ENCODE data around the gene MYB.

The MYB gene

GRCh38 chr6:135236732-135237131, 55.6 kb downstream of the MYB start:
- no peak for TF ChIP-seq EZH2phosphoT487 (IDR thresholded peaks at IDR 0.05; ENCODE audit: borderline replicate concordance)
- TF ChIP-seq CTCF (conservative IDR thresholded peaks at IDR 0.05; ENCODE audit: low read length), result no peak
- Histone ChIP-seq H3K4me2 (ENCODE audit: low read depth, low read length, poor library complexity, severe bottlenecking) (peak overlapping the region; percentile 55), H3F3A (ENCODE audit: low read depth) (no peaks in the 10 kb centered on the region), H3K27me3 (ENCODE audit: insufficient read depth, low read length, poor library complexity, severe bottlenecking) (no peaks in the 10 kb centered on the region), H3K4me3 (ENCODE audit: low read length, poor library complexity, severe bottlenecking) (peak overlapping the region; percentile 49), H4K20me1 (ENCODE audit: insufficient read depth, low read length, poor library complexity, severe bottlenecking) (no peaks in the 10 kb centered on the region), H3K9me3 (ENCODE audit: insufficient read depth, low read depth, low read length) (no peaks in the 10 kb centered on the region), H3K79me2 (ENCODE audit: insufficient read depth, low read length) (no peaks in the 10 kb centered on the region), H2AFZ (ENCODE audit: low read length) (peak overlapping the region; percentile 75), H3K36me3 (ENCODE audit: insufficient read depth, low read length) (no peaks in the 10 kb centered on the region), H3K4me1 (ENCODE audit: insufficient read depth, low read length, poor library complexity, severe bottlenecking) (peaks cover 39% of the 10 kb centered on the region), H3K9ac (ENCODE audit: low read depth, low read length, poor library complexity, severe bottlenecking) (peak overlapping the region; percentile 32), H3K9me2 (replicated peaks; ENCODE audit: low read depth, low read length) (no peaks in the 10 kb centered on the region)

GRCh38 chr6:135240711-135241110, 59.6 kb downstream of the MYB start:
- Histone ChIP-seq H3K9me2 (replicated peaks; ENCODE audit: low read depth, low read length) (no peaks in the 10 kb centered on the region), H2AFZ (ENCODE audit: low read length) (no peak overlapping the region), H3K27me3 (ENCODE audit: insufficient read depth, low read length, poor library complexity, severe bottlenecking) (no peaks in the 10 kb centered on the region), H4K20me1 (ENCODE audit: insufficient read depth, low read length, poor library complexity, severe bottlenecking) (no peaks in the 10 kb centered on the region), H3K4me1 (ENCODE audit: insufficient read depth, low read length, poor library complexity, severe bottlenecking) (peaks cover 27% of the 10 kb centered on the region), H3K9ac (ENCODE audit: low read depth, low read length, poor library complexity, severe bottlenecking) (no peak overlapping the region), H3F3A (ENCODE audit: low read depth) (no peaks in the 10 kb centered on the region), H3K9me3 (ENCODE audit: insufficient read depth, low read depth, low read length) (no peaks in the 10 kb centered on the region), H3K4me2 (ENCODE audit: low read depth, low read length, poor library complexity, severe bottlenecking) (no peak overlapping the region), H3K36me3 (ENCODE audit: insufficient read depth, low read length) (no peaks in the 10 kb centered on the region), H3K4me3 (ENCODE audit: low read length, poor library complexity, severe bottlenecking) (no peak overlapping the region), H3K79me2 (ENCODE audit: insufficient read depth, low read length) (no peaks in the 10 kb centered on the region)
- TF ChIP-seq EZH2phosphoT487 (IDR thresholded peaks at IDR 0.05; ENCODE audit: borderline replicate concordance) (no peak), CTCF (conservative IDR thresholded peaks at IDR 0.05; ENCODE audit: low read length) (no peak)

GRCh38 chr6:135243871-135244796, 63.0 kb downstream of the MYB start:
- Histone ChIP-seq H3K4me2 (ENCODE audit: low read depth, low read length, poor library complexity, severe bottlenecking) (peak overlapping the region; percentile 1), H3K79me2 (ENCODE audit: insufficient read depth, low read length) (no peaks in the 10 kb centered on the region), H2AFZ (ENCODE audit: low read length) (peak overlapping the region; percentile 58), H3K36me3 (ENCODE audit: insufficient read depth, low read length) (no peaks in the 10 kb centered on the region), H3K9ac (ENCODE audit: low read depth, low read length, poor library complexity, severe bottlenecking) (peak overlapping the region; percentile 25), H3K4me3 (ENCODE audit: low read length, poor library complexity, severe bottlenecking) (no peak overlapping the region), H4K20me1 (ENCODE audit: insufficient read depth, low read length, poor library complexity, severe bottlenecking) (no peaks in the 10 kb centered on the region), H3K27me3 (ENCODE audit: insufficient read depth, low read length, poor library complexity, severe bottlenecking) (no peaks in the 10 kb centered on the region), H3F3A (ENCODE audit: low read depth) (no peaks in the 10 kb centered on the region), H3K9me2 (replicated peaks; ENCODE audit: low read depth, low read length) (no peaks in the 10 kb centered on the region), H3K9me3 (ENCODE audit: insufficient read depth, low read depth, low read length) (no peaks in the 10 kb centered on the region), H3K4me1 (ENCODE audit: insufficient read depth, low read length, poor library complexity, severe bottlenecking) (peaks cover 19% of the 10 kb centered on the region)
- TF ChIP-seq CTCF (conservative IDR thresholded peaks at IDR 0.05; ENCODE audit: low read length), result no peak
- TF ChIP-seq EZH2phosphoT487 (IDR thresholded peaks at IDR 0.05; ENCODE audit: borderline replicate concordance), result no peak
